Fibroblast of the conjunctiva (primary cell): ENCODE measurements around the gene RNF212.
"Not testable (repeated sequence)": the region's sequence is repeated elsewhere in the genome, so short reads cannot be mapped to it uniquely, and the experiment has no call there.

Experiments used
- DNase-seq: peaks from one replicate; pipeline ENCODE4 v3.0.0-alpha.2; 2010; ENCODE audit warnings: low read depth

The RNF212 gene

DNA sequence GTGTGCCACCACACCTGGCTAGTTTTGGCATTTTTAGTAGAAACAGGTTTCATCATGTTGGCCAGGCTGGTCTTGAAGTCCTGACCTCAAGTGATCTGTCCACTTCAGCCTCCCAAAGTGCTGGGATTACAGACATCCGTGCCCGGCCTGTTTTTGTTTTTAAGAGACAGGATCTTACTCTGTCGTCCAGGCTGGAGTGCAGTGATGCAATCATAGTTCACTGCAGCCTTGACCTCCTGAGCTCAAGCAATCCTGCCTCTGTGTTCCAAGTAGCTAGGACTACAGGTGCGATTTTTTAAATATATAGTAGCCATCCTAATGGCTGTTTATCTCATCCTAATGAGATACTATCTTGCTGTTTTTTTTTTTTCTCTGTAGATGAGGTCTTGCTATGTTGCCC lies 47.6 kb downstream of the RNF212 start:
- DNase-seq: no peak

DNA sequence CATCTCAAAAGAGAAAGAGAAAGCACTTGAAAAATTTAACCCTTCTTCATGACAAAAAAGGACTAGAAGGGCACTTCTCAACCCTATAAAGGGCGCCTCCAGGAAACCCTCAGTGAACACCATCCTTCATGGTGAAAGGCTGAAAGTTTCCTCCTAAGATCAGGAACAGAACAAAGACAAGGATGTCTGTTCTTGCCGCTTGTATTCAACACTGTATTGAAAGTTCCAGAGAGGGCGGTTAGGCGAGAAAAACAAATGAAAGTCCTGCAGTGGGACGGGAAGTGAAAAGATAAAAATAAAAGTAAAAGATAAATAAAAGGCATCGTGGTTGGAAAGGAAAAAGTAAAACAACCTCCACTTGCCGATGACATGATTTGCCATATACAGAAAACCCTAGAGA lies 50.9 kb downstream of the RNF212 start:
- no peak for DNase-seq

DNA sequence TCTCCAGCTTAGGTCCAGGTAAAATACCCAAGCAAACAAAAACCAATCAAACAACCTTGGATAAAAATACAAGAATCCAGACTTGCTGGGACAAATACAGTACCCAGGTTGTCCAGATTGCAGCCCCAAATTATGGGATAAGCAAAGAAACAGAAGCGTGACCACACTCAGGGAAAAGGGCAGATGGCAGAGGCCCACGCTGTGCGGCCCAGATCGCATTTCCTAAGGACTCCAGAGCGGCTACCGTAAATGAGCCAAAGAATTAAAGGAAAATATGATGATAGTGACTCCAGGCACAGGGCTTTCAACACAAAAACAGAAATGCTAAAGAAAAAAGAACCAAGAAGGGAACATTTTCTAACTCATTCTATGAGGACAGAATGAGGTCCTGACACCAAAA lies 51.6 kb downstream of the RNF212 start:
- no peak for DNase-seq

DNA sequence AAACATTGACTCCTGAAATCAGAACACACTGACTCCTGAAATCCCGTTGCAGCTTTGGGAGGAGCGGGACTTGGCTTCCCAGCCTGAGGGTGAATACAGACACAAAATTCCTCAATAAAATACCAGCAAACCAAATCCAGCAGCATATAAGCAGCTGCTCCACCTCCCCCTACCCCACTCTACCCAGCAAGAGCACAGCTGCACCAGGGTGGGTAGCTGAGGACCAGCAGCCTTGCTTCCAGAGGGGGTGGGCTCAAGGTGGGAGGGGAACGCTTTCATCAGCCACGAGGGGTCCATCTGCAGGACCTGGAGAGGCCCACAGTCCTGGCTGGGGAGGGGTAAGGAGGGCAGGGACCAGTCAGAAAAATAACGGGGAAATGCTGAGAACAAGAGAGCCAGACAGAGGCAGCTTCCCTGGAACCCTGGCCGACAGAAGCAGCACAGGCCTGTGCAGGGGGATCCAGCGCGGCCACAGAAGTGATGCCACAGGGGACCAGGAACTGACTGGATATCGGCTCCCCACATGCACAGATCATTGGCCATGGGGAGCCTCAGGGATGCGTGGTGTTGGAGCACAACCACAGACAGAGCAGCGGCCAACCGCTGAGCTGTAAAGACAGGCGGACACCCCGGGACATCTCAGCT lies 52.2 kb downstream of the RNF212 start:
- no peak for DNase-seq

DNA sequence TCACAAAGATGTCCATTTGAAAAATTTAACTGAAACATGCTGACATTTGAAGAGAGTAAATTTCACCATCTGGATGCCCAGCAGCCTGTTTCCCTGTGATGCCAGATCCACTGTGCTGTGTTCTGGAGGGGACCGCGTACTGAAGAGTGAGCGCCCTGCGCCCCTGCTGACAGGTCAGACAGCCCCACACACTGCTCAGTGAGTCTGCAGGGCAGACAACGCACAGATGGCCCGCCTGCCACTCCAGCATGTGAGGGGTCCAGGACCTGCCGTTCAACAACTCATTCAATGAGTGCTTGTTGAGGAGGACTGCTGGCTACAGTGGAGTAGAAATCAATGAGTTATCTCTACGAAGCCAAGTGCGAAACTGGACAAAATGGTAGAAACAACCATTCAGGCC lies 52.7 kb downstream of the RNF212 start:
- no peak for DNase-seq

DNA sequence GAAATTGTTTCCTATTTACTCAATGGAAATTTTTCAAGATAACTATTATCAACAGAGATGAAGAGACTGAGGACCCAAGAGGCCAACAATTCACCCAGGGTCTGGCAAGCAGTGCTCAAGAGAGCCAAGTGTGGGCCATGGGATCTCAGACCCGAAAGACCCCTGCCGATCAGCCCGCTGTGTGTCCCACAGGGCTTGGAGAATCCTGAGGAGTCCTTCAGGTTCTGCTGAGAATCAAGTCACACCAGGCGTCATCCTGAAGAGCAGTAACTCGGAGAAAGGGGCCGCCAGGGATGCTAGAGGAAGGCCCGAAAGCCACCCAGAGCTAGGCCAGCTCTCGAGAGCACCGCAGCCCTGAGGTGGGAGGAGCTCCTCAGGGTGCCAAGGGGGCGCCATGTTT lies 53.2 kb downstream of the RNF212 start:
- no peak for DNase-seq

DNA sequence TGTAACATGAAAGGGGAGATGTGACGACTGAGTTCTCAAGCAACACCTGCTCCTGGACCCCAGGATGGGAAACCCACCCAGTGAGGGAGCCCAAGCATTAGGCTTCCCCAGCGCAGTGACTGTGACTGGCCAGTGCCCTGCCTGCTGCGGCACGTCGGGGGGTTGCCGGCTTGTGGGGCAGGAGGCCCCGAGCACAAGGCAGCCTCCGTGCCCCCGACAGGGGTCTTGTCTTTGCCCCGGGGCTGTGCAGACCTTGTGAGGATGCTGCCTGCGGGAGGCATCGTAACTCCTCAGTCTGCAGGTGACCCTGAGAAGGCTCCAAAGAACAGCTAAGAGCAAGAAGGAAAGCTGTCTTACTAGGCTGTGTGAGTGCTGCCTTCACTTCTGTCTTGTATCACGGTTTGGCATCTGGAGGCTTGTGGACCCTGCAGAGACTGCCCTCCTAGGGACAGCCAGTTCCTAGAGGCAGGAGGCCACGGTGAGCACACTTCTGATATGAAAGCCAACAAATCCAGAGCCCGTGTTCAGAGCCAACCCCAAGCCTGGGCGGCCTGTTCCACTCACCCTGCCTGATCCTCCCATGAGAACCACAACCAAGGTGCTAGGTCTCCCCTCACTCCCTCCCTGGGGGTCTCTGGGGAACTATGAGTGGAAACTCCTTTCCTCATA lies 54.2 kb downstream of the RNF212 start:
- DNase-seq: no peak

DNA sequence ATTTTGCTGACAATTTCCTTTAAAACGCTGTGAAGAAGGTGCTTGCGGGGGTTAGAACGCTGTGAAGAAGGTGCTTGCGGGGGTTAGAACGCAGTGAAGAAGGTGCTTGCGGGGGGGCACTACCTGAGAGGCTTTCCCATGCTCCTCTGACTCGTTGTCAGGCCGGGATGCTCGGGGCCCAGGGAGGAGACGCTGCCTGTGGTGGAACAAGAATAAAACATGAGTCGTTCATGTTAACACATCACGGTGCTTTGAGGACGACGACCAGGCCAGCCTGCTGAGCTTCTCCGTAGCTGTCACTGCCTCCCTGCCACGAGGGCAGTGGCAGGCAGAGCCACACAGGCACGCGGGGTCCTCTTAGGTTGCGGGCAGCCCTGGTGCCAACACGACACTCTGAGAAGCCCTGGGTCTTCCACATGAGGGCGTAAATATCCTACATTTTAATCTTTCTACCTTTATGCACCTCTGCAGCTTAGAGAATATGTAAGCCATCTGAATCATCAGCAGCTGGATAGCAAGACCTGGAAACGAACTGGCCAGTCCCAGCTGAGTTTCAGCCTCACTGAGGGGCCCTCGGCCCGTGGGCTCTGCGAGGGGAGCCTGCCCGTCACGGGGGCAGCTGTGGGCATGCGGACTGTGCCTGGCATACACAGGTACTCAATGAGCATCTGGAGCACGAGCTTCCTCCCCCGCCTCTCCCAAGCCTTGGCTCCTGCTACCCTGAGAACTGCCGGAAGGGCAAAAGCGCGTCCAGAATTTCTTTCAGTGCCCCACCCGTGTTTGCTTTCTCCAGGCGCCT lies 55.0 kb downstream of the RNF212 start:
- no peak for DNase-seq

DNA sequence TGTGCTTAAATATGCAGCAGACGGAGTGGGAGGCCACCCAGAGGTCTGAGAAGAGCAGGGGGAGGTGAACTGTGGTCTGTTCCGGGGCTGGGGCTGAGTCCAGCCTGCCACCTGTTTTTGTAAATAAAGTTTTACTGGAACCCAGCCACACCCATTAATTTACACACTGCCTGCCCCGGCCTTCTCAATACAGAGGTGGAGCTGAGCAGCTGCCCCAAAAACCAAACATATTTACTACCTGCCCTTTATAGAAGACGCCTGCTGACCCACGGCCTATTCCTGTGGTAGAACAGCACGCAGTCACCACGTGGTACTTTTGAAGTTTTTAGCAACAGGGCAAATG lies 56.0 kb downstream of the RNF212 start:
- DNase-seq: no peak

DNA sequence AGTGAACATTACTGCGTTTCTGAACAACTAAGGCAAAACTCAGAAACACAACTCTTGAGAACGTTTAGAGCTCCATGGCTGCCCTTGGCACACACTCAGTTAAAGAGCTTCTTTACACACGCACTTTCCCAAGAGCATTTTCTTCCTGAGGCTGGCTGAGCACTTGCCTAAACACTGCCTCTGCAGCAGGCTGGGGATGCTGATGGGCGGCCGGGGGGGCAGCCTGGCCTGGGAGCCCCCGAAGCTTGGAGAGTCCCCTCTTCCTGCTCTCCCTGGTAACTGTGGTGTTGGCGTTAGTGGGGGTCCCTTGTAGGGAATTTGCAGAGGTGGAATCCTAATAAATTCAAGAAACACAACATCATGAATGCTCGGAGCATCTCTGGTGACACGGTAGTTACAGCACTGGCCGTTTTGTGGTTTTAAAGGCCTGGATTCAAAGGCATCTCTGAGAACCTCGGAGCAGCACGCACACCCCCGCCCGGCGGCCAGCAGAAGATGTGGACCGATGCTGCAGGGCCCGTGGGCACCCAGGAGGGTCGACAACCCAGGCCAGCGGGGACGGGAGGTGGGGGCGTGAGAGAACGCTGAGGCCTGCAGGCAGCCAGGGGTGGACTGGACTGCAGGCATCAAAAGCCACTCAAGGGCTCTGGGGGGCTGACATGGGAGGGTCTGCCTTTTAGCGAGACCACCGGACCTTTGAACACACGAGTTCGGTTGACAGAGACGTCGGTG lies 56.5 kb downstream of the RNF212 start:
- no peak for DNase-seq

DNA sequence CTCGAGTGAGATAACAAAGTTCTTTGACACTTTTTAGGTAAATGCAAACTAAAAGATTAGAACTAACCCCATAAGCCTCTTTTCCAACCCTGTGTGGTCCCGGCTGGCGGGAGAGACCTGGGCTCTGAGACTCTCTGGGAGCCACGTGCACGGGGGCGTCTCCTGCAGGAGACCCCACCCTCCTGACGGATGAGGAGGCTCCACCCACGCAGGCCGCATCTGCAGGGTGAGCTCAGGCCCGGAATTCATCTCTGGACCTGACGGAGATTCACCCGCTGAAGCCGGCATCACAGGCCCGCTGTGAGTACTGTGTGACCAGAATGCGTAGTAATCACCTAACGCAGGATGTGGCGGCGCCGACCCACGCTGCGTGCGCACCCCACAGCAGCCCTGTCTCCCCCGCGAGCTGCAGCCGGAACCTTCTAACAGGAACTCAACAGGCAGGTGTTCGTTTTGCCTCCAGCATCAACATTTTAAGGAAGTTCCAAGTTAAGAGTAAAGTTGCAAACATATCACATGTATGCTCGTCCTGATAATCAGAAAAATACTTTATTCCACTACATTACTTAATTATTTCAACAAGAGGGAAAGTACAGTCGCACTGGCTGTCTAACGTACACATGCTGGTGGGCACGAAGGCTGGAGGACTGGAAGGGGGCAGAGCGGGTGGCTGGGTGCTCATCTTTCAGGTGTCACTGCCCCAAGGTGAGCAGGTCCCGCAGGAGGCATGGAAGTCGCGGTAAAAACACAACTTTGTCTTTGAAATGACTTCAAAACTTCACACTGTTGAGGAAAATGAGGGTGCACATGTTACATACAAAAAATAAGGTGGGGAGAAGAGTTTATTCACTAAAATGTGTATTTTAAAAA lies 57.4 kb downstream of the RNF212 start:
- DNase-seq: no peak

DNA sequence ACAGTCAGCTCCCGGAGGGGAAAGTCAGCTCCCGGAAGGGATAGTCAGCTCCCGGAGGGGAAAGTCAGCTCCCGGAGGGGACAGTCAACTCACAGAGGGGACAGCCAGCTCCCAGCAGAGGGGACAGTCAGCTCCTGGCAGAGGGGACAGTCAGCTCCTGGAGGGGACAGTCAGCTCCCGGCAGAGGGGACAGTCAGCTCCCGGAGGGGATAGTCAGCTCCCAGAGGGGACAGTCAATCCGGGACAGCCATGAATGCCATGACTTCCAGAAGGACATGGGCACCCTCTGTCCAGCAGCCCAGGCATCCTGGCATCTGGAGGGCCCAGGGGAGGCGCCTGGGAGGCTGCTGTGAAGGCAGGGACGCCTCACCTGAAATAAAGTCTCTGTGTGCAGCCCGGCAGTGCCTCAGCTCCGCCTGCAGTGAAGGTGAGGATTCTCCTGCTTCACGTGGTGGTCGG lies 58.1 kb downstream of the RNF212 start:
- not testable (repeated sequence) for DNase-seq

DNA sequence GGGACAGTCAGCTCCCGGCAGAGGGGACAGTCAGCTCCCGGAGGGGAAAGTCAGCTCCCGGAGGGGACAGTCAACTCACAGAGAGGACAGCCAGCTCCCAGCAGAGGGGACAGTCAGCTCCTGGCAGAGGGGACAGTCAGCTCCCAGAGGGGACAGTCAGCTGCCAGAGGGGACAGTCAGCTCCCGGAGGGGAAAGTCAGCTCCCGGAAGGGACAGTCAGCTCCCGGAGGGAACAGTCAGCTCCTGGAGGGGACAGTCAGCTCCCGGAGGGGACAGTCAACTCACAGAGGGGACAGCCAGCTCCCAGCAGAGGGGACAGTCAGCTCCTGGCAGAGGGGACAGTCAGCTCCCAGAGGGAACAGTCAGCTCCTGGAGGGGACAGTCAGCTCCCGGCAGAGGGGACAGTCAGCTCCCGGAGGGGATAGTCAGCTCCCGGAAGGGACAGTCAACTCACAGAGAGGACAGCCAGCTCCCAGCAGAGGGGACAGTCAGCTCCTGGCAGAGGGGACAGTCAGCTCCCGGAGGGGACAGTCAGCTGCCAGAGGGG lies 58.6 kb downstream of the RNF212 start:
- not testable (repeated sequence) for DNase-seq

DNA sequence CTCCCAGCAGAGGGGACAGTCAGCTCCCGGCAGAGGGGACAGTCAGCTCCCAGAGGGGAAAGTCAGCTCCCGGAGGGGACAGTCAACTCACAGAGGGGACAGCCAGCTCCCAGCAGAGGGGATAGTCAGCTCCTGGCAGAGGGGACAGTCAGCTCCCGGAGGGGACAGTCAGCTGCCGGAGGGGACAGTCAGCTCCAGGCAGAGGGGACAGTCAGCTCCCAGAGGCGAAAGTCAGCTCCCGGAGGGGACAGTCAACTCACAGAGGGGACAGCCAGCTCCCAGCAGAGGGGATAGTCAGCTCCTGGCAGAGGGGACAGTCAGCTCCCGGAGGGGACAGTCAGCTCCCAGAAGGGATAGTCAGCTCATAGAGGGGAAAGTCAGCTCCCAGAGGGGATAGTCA lies 59.5 kb downstream of the RNF212 start:
- not testable (repeated sequence) for DNase-seq

DNA sequence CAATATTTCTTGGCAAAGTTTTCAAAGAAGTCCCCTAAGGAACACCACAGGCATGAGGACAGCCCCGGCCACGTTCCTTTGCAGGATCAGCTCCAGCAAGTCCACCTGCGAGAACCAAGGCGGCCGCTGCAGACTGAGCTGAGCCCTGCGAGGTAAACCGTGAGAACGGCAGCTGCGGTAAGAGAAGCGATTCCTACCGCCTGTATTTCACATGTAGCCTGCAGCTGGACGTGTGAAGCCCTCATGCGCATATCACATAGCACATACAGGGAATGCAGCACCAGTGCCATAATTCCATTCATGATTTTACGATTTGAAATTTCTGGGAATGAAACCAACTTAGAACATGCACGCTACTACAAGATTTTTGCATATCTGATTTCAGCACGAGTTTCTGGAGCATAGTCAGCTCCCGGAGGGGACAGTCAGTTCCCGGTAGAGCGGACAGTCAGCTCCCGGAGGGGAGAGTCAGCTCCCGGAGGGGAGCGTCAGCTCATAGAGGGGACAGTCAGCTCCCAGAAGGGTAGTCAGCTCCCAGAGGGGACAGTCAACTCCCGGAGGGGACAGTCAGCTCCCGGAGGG lies 60.2 kb downstream of the RNF212 start:
- DNase-seq: peak; percentile 51

DNA sequence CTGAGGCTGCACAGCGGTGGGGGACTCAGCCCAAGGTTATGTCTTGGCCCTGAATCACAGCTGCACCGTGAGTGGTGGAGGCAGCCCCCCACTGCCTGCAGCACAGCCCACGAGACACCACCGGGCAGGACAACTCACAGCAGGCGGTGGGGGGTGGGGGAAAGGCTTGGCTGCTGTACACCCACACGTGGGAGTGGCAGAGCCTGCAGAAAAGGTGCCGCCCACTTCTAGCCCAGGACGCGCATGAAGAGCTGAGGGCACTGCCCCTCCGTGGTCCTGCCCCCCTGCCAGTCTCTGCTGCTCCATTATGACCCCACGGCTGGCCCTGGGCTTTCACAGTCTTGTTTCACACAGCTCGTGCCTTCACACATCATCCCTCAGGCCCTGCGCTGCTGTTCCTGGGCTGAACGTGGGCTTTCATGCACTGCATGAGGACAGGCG lies 61.1 kb downstream of the RNF212 start:
- DNase-seq: no peak

DNA sequence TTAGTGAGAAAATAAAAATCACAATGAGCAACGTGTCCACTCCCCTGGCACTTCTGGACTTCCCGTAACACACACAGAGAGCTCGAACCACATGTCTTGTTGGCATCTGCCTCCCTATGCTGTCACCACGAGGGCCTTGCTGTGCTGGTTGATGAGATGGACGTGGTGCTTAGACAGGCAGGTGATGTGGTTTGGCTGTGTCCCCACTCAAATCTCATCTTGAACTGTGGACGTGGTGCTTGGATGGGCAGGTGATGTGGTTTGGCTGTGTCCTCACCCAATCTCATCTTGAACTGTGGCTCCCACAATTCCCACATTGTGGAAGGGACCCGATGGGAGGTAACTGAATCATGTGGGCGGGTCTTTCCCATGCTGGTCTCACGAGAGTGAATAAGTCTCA lies 61.9 kb downstream of the RNF212 start:
- DNase-seq: no peak

DNA sequence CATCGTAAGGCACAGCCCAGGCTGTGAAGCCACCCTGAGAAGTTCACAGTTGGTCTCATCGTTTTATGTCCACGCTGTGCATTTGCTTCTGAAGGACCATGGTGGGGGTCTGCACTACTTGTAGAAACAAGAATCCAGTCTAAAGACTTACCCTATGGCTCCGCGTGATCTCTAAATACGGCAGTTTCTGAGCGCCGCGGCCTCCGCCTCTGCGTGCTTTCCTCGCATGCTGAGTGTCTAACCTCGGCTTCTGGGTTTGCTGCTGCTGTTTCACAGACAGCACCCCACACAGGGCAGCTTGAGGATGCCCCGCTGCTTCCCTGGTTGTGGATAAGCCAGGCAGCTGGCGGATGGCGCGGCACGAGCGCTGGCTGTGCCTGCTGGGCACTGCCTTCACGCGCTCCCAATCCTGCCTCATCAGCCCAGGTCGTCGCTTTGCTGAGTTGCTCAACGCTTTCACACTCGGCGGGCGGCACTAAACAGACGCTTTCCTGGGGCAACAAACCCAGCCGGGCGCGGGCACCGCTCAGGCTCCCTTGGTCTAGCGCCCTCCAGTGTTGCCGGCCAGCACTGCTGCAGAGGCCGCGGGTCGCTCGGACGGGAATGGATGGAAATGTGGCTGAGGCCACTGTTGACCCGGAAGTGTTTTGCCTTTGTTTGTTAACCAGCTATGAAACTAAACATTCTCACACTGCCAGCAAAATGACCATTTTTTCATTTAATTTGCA lies 62.7 kb downstream of the RNF212 start:
- DNase-seq: no peak

DNA sequence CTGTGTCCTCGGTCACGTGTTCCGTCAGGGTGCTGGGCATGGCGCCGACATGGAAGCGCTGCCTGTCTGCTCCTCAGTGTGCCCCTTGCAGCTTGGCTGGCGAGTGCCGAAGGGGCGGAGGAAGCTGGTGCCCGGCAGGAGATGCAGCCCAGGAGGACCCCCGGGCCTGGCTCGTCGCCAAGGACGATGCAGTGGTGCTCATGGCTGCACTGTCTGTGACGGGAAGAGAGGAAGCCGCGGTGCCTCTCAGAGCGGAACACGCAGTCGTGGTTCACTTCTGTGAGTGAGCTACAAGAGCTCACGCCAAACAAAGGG lies 63.8 kb downstream of the RNF212 start:
- no peak for DNase-seq
